Brain microvascular endothelial cell (primary cell): ENCODE measurements around the gene LAMA4.

Source experiments
- DNase-seq: peaks from one replicate; pipeline ENCODE4 v3.0.0-alpha.2; 2020
- H3K27ac ChIP-seq: fragments of 250-450 bp; sonication (Bioruptor Pico); 2 replicates; pipeline ENCODE4 v1.5.1; 2020; ENCODE audit warnings: mild to moderate bottlenecking, moderate library complexity
- H3K27me3 ChIP-seq: fragments of 250-450 bp; sonication (Bioruptor Pico); replicated peaks from 2 replicates; pipeline ENCODE4 v1.5.1; 2020; ENCODE audit warnings: mild to moderate bottlenecking
- H3K36me3 ChIP-seq: fragments of 250-450 bp; sonication (Bioruptor Pico); replicated peaks from 2 replicates; pipeline ENCODE4 v1.5.1; 2020; ENCODE audit warnings: mild to moderate bottlenecking
- H3K4me3 ChIP-seq: 2 replicates; pipeline ENCODE4 v1.5.1; 2011; ENCODE audit warnings: low read depth, mild to moderate bottlenecking, control low read depth, low read length, moderate library complexity
- CTCF ChIP-seq: IDR thresholded peaks from 2 replicates; pipeline ENCODE4 v1.5.1; 2011; ENCODE audit warnings: low read depth, mild to moderate bottlenecking, moderate library complexity, low read length, control low read depth, inconsistent platforms; ENCODE audit errors: missing control alignments
- in situ Hi-C: cut with HindIII; loops from 2 replicates; pipeline ENCODE4 v1.10.0; 2017; ENCODE audit warnings: low sequenced_read_pairs, low pct_ligation_motif_present

LAMA4 gene

GRCh38 chr6:112227992-112228391, 26.4 kb downstream of the LAMA4 start:
- Histone ChIP-seq H3K27ac (peak overlapping the region; percentile 18), H3K27me3 (no peaks in the 10 kb centered on the region), H3K36me3 (no peaks in the 10 kb centered on the region), H3K4me3 (no peak overlapping the region)
- in situ Hi-C loops = no loop called here
- DNase-seq = no peak
- no peak for TF ChIP-seq CTCF

- in situ Hi-C loops = no loop called here
- H3K27ac ChIP-seq = peak overlapping the region; percentile 18
- H3K4me3 ChIP-seq = no peak overlapping the region
- no peak for TF ChIP-seq CTCF
- no peaks in the 10 kb centered on the region for H3K27me3 ChIP-seq
- no peak for DNase-seq
- H3K36me3 ChIP-seq = no peaks in the 10 kb centered on the region
These were observed 27.0 kb downstream of the LAMA4 start for GRCh38 chr6:112227411-112227810.

- no peak for DNase-seq
- H3K27me3 ChIP-seq = no peaks in the 10 kb centered on the region
- TF ChIP-seq CTCF = no peak
- no peak overlapping the region for H3K4me3 ChIP-seq
- in situ Hi-C loops = no loop called here
- no peak overlapping the region for H3K27ac ChIP-seq
- H3K36me3 ChIP-seq = no peaks in the 10 kb centered on the region
These were observed 28.7 kb downstream of the LAMA4 start for GRCh38 chr6:112225691-112226090.

GRCh38 chr6:112224088-112224487, 30.3 kb downstream of the LAMA4 start:
- no peak overlapping the region for H3K27ac ChIP-seq
- no peaks in the 10 kb centered on the region for H3K36me3 ChIP-seq
- no peak overlapping the region for H3K4me3 ChIP-seq
- TF ChIP-seq CTCF = no peak
- no peak for DNase-seq
- no peaks in the 10 kb centered on the region for H3K27me3 ChIP-seq
- in situ Hi-C loops = no loop called here

GRCh38 chr6:112223070-112223861, 31.1 kb downstream of the LAMA4 start:
- peak; percentile 59 for DNase-seq
- in situ Hi-C loops = no loop called here
- TF ChIP-seq CTCF = no peak
- H3K27ac ChIP-seq = peak overlapping the region; percentile 74
- no peaks in the 10 kb centered on the region for H3K36me3 ChIP-seq
- no peak overlapping the region for H3K4me3 ChIP-seq
- H3K27me3 ChIP-seq = no peaks in the 10 kb centered on the region
